ENCODE results near the gene XAGE1A. TPM values are rescaled to one million over a fixed set of nuclear protein-coding genes. Genes with fewer than 3 reads are reported as not detected.

XAGE1A gene
- polyA plus RNA-seq, 1 donor from 2014 or later = not detected

Other genes starting within 250 kb of the XAGE1A start
- not detected for gene XAGE2, start 126.8 kb upstream of the XAGE1A start, polyA plus RNA-seq
- not detected for gene XAGE1B, start 21.3 kb downstream of the XAGE1A start, polyA plus RNA-seq
- not detected for gene SSX7, start 159.1 kb downstream of the XAGE1A start, polyA plus RNA-seq
- gene SSX2, start 211.4 kb downstream of the XAGE1A start, polyA plus RNA-seq = not detected